Bone marrow (tissue), 2 donors: Measurements from ENCODE around the gene C14orf132.

Experiments used
- DNase-seq, 2 donors: peaks; one replicate each; lab custom pipeline; 2025; lab: John Stamatoyannopoulos, UW

Gene C14orf132

GRCh38 chr14:96040828-96041371 is 1.7 kb downstream of the C14orf132 start:
- no peak for DNase-seq

- no peak for DNase-seq
Measured at GRCh38 chr14:96042248-96042930, 3.2 kb downstream of the C14orf132 start.

GRCh38 chr14:96046630-96047029 is 7.5 kb downstream of the C14orf132 start:
- no peak for DNase-seq

- no peak for DNase-seq
Measured at GRCh38 chr14:96047101-96047500, 7.9 kb downstream of the C14orf132 start.

- no peak for DNase-seq
Measured at GRCh38 chr14:96049932-96050331, 10.8 kb downstream of the C14orf132 start.

- no peak for DNase-seq
Measured at GRCh38 chr14:96050482-96050881, 11.3 kb downstream of the C14orf132 start.

- no peak for DNase-seq
Measured at GRCh38 chr14:96051231-96051630, 12.1 kb downstream of the C14orf132 start.

GRCh38 chr14:96051642-96052540 is 12.7 kb downstream of the C14orf132 start:
- no peak for DNase-seq

GRCh38 chr14:96052541-96053247 is 13.5 kb downstream of the C14orf132 start:
- DNase-seq: no peak

GRCh38 chr14:96053248-96053599 is 14.1 kb downstream of the C14orf132 start:
- no peak for DNase-seq

- no peak for DNase-seq
Measured at GRCh38 chr14:96053600-96054381, 14.6 kb downstream of the C14orf132 start.

- DNase-seq: no peak
Measured at GRCh38 chr14:96054661-96055060, 15.5 kb downstream of the C14orf132 start.

- no peak for DNase-seq
Measured at GRCh38 chr14:96055065-96055752, 16.0 kb downstream of the C14orf132 start.

GRCh38 chr14:96055753-96056508 is 16.8 kb downstream of the C14orf132 start:
- DNase-seq: no peak

GRCh38 chr14:96056509-96057422 is 17.6 kb downstream of the C14orf132 start:
- no peak for DNase-seq

- no peak for DNase-seq
Measured at GRCh38 chr14:96057738-96058137, 18.6 kb downstream of the C14orf132 start.

GRCh38 chr14:96058576-96059200 is 19.5 kb downstream of the C14orf132 start:
- no peak for DNase-seq

GRCh38 chr14:96059519-96060135 is 20.5 kb downstream of the C14orf132 start:
- DNase-seq: no peak
